Suprapubic skin (tissue), 4 donors: ENCODE measurements around the gene UXS1.

ENCODE experiments used
- CTCF ChIP-seq, 2 donors: fragments of 200-600 bp in 1 of 2; fragments of 450-650 bp in 1 of 2; sonication (generic) in 1 of 2; IDR thresholded peaks; one replicate each; pipeline ENCODE4 v1.5.1; 2016 to 2019; ENCODE audit warnings: antibody characterized with exemption in 2 of 2, mild to moderate bottlenecking in 1 of 2, moderate library complexity in 1 of 2
- EP300 ChIP-seq: sonication (generic); formaldehyde crosslinking; IDR thresholded peaks from one replicate; pipeline ENCODE4 v1.6.1; 2017; ENCODE audit warnings: antibody characterized with exemption
- POLR2A ChIP-seq, 2 donors: fragments of 450-650 bp; IDR thresholded peaks; one replicate each; pipeline ENCODE4 v1.6.1; 2017; ENCODE audit warnings: antibody characterized with exemption in 2 of 2, mild to moderate bottlenecking in 2 of 2, moderate library complexity in 2 of 2
- POLR2AphosphoS5 ChIP-seq, 3 donors: sonication (generic); formaldehyde crosslinking; IDR thresholded peaks; one replicate each; pipeline ENCODE4 v1.6.1; 2017; ENCODE audit warnings: antibody characterized with exemption in 3 of 3

GRCh38 chr2:106144621-106145331 lies 49.3 kb downstream of the UXS1 start:
- TF ChIP-seq CTCF (IDR thresholded peaks at IDR 0.05) (no peak), EP300 (no peak), POLR2A (IDR thresholded peaks at IDR 0.05) (no peak), POLR2AphosphoS5 (IDR thresholded peaks at IDR 0.05) (no peak)
